NCI-H748 (cell line): ENCODE data around the gene B4GALT6.

ENCODE experiments used
- DNase-seq: peaks from one replicate; lab custom pipeline; 2025; ENCODE audit not compliant: unreplicated experiment; lab: John Stamatoyannopoulos, UW

Gene B4GALT6

GRCh38 chr18:31694297-31694696 lies 9.9 kb upstream of the B4GALT6 start:
- no peak for DNase-seq

- DNase-seq: no peak
These were observed 4.2 kb upstream of the B4GALT6 start for GRCh38 chr18:31688606-31689005.

GRCh38 chr18:31686986-31687928 lies 2.9 kb upstream of the B4GALT6 start:
- no peak for DNase-seq

GRCh38 chr18:31686572-31686971 lies 2.2 kb upstream of the B4GALT6 start:
- no peak for DNase-seq

- peak; percentile 95 for DNase-seq
These were observed 1.0 kb upstream of the B4GALT6 start for GRCh38 chr18:31685097-31686082.

- DNase-seq: no peak
These were observed 458 bp downstream of the B4GALT6 start for GRCh38 chr18:31683968-31684278.

- DNase-seq: peak; percentile 19
These were observed 1.3 kb downstream of the B4GALT6 start for GRCh38 chr18:31683106-31683505.

- DNase-seq: peak; percentile 47
These were observed 3.4 kb downstream of the B4GALT6 start for GRCh38 chr18:31680831-31681568.

GRCh38 chr18:31680433-31680811 lies 4.0 kb downstream of the B4GALT6 start:
- no peak for DNase-seq

GRCh38 chr18:31679791-31680432 lies 4.5 kb downstream of the B4GALT6 start:
- no peak for DNase-seq

- DNase-seq: no peak
These were observed 5.1 kb downstream of the B4GALT6 start for GRCh38 chr18:31679133-31679742.

GRCh38 chr18:31678425-31678824 lies 6.0 kb downstream of the B4GALT6 start:
- no peak for DNase-seq

- no peak for DNase-seq
These were observed 6.8 kb downstream of the B4GALT6 start for GRCh38 chr18:31677592-31677991.

GRCh38 chr18:31675404-31675803 lies 9.0 kb downstream of the B4GALT6 start:
- no peak for DNase-seq

- no peak for DNase-seq
These were observed 11.7 kb downstream of the B4GALT6 start for GRCh38 chr18:31672628-31673135.

GRCh38 chr18:31671951-31672350 lies 12.4 kb downstream of the B4GALT6 start:
- DNase-seq: no peak

GRCh38 chr18:31669541-31669940 lies 14.8 kb downstream of the B4GALT6 start:
- DNase-seq: no peak

- DNase-seq: no peak
These were observed 17.2 kb downstream of the B4GALT6 start for GRCh38 chr18:31667185-31667584.

- DNase-seq: no peak
These were observed 18.3 kb downstream of the B4GALT6 start for GRCh38 chr18:31666055-31666454.

GRCh38 chr18:31664101-31664500 lies 20.3 kb downstream of the B4GALT6 start:
- no peak for DNase-seq
